ENCODE measurements around the gene LTBR. TPM values are rescaled to one million over a fixed set of nuclear protein-coding genes. Genes with fewer than 3 reads are reported as not detected.

The LTBR gene
- polyA plus RNA-seq, 1 donor from 2014 or later = not detected

- Histone ChIP-seq H3K9ac (ENCODE audit: low read length) (no peak overlapping the region), H4K20me1 (ENCODE audit: insufficient read depth) (no peaks in the 10 kb centered on the region), H3K79me2 (replicated peaks; ENCODE audit: insufficient read depth, low read length) (no peaks in the 10 kb centered on the region), H3K4me3 (ENCODE audit: low read length) (no peak overlapping the region), H3K9me3 (ENCODE audit: low read length) (no peaks in the 10 kb centered on the region), H3K4me2 (ENCODE audit: low read length) (no peak overlapping the region), H2AFZ (ENCODE audit: low read depth, low read length) (no peak overlapping the region), H3K9me2 (ENCODE audit: insufficient read depth, low read length) (no peaks in the 10 kb centered on the region), H3K27ac (ENCODE audit: low read length) (no peak overlapping the region), H3K36me3 (ENCODE audit: insufficient read depth, low read length) (no peaks in the 10 kb centered on the region), H3F3A (ENCODE audit: insufficient read depth, low read length, poor library complexity, severe bottlenecking) (no peaks in the 10 kb centered on the region), H3K27me3 (ENCODE audit: insufficient read depth, low read depth, low read length) (no peaks in the 10 kb centered on the region)
- TF ChIP-seq TAF1 (IDR thresholded peaks at IDR 0.05; ENCODE audit: low read depth) (no peak), REST (IDR thresholded peaks at IDR 0.05; ENCODE audit: borderline replicate concordance) (no peak), MXI1 (conservative IDR thresholded peaks at IDR 0.05; ENCODE audit: poor library complexity, severe bottlenecking) (no peak), SMC3 (conservative IDR thresholded peaks at IDR 0.05; ENCODE audit: poor library complexity) (no peak)
Observed at GRCh38 chr12:6387541-6387940, 3.6 kb downstream of the LTBR start.

- Histone ChIP-seq H3K79me2 (replicated peaks; ENCODE audit: insufficient read depth, low read length) (no peaks in the 10 kb centered on the region), H3K4me3 (ENCODE audit: low read length) (no peak overlapping the region), H4K20me1 (ENCODE audit: insufficient read depth) (no peaks in the 10 kb centered on the region), H3K36me3 (ENCODE audit: insufficient read depth, low read length) (no peaks in the 10 kb centered on the region), H3K9ac (ENCODE audit: low read length) (no peak overlapping the region), H3K27me3 (ENCODE audit: insufficient read depth, low read depth, low read length) (no peaks in the 10 kb centered on the region), H3K9me2 (ENCODE audit: insufficient read depth, low read length) (no peaks in the 10 kb centered on the region), H3K4me2 (ENCODE audit: low read length) (no peak overlapping the region), H3K27ac (ENCODE audit: low read length) (no peak overlapping the region), H3K9me3 (ENCODE audit: low read length) (no peaks in the 10 kb centered on the region), H3F3A (ENCODE audit: insufficient read depth, low read length, poor library complexity, severe bottlenecking) (no peaks in the 10 kb centered on the region), H2AFZ (ENCODE audit: low read depth, low read length) (no peak overlapping the region)
- TF ChIP-seq EZH2 (IDR thresholded peaks at IDR 0.05; ENCODE audit: borderline replicate concordance, insufficient read depth, low read length, poor library complexity, severe bottlenecking) (no peak), EP300 (conservative IDR thresholded peaks at IDR 0.05; ENCODE audit: poor library complexity, severe bottlenecking) (no peak), SMC3 (conservative IDR thresholded peaks at IDR 0.05; ENCODE audit: poor library complexity) (no peak), REST (IDR thresholded peaks at IDR 0.05; ENCODE audit: borderline replicate concordance) (no peak), POLR2AphosphoS5 (IDR thresholded peaks at IDR 0.05) (no peak), MXI1 (conservative IDR thresholded peaks at IDR 0.05; ENCODE audit: poor library complexity, severe bottlenecking) (no peak), CTCF (IDR thresholded peaks at IDR 0.05; ENCODE audit: poor library complexity, severe bottlenecking) (no peak), TAF1 (IDR thresholded peaks at IDR 0.05; ENCODE audit: low read depth) (no peak), RAD21 (conservative IDR thresholded peaks at IDR 0.05) (no peak)
Observed at GRCh38 chr12:6390084-6390799, 6.3 kb downstream of the LTBR start.
